NCI-H2227 treated with DMSO at 0.1 percent for 48 hours (cell line): ENCODE results near the gene DDTL.
A peak's percentile ranks its signal among the peaks of the same experiment; 100 is the strongest.
"Not testable (repeated sequence)": the region's sequence is repeated elsewhere in the genome, so short reads cannot be mapped to it uniquely, and the experiment has no call there.

ENCODE experiments used
- DNase-seq: peaks from one replicate; lab custom pipeline; 2025; lab: John Stamatoyannopoulos, UW

DDTL gene

GRCh38 chr22:23970201-23970641 lies 3.5 kb downstream of the DDTL start:
- no peak for DNase-seq

- no peak for DNase-seq
These were observed 4.3 kb downstream of the DDTL start for GRCh38 chr22:23970816-23971486.

- DNase-seq = not testable (repeated sequence)
These were observed 5.2 kb downstream of the DDTL start for GRCh38 chr22:23971927-23972326.

- DNase-seq = not testable (repeated sequence)
These were observed 7.7 kb downstream of the DDTL start, which contains the start of gene DDT for GRCh38 chr22:23974345-23974744. Gene DDT, minus strand, starts transcription at chr22:23974441. Its CDS starts 27 bp downstream, at chr22:23974414.

- DNase-seq = not testable (repeated sequence)
These were observed 8.2 kb downstream of the DDTL start for GRCh38 chr22:23974836-23975352.

GRCh38 chr22:23977304-23977703 lies 10.6 kb downstream of the DDTL start:
- DNase-seq = not testable (repeated sequence)

- DNase-seq = not testable (repeated sequence)
These were observed 13.0 kb downstream of the DDTL start, which contains the start of gene GSTT2 for GRCh38 chr22:23979557-23980240. Gene GSTT2, plus strand, starts transcription at chr22:23980134.

GRCh38 chr22:23980567-23980966 lies 13.9 kb downstream of the DDTL start:
- not testable (repeated sequence) for DNase-seq

- peak; percentile 11 for DNase-seq
These were observed 17.7 kb downstream of the DDTL start for GRCh38 chr22:23984430-23984829.

- not testable (repeated sequence) for DNase-seq
These were observed 19.4 kb downstream of the DDTL start for GRCh38 chr22:23986089-23986488.

- DNase-seq = not testable (repeated sequence)
These were observed 20.0 kb downstream of the DDTL start for GRCh38 chr22:23986538-23987178.

GRCh38 chr22:23989583-23990244 lies 23.0 kb downstream of the DDTL start:
- DNase-seq = not testable (repeated sequence)

- DNase-seq = not testable (repeated sequence)
These were observed 26.4 kb downstream of the DDTL start for GRCh38 chr22:23993080-23993479.

GRCh38 chr22:23993581-23994177 lies 27.0 kb downstream of the DDTL start:
- not testable (repeated sequence) for DNase-seq

GRCh38 chr22:23997092-23997491 lies 30.4 kb downstream of the DDTL start:
- no peak for DNase-seq

GRCh38 chr22:23999779-24000178 lies 33.1 kb downstream of the DDTL start:
- not testable (repeated sequence) for DNase-seq

GRCh38 chr22:24001314-24001713 lies 34.6 kb downstream of the DDTL start:
- DNase-seq = no peak

- no peak for DNase-seq
These were observed 35.6 kb downstream of the DDTL start for GRCh38 chr22:24002272-24002671.

- DNase-seq = no peak
These were observed 36.2 kb downstream of the DDTL start for GRCh38 chr22:24002851-24003250.

- no peak for DNase-seq
These were observed 37.2 kb downstream of the DDTL start for GRCh38 chr22:24003887-24004286.

GRCh38 chr22:24005201-24005600 lies 38.5 kb downstream of the DDTL start, which contains the start of gene GSTT4:
Gene GSTT4, minus strand, starts transcription at chr22:24005453. Its CDS starts 97 bp downstream, at chr22:24005356.
- DNase-seq = no peak
